GM21619 (cell line): ENCODE results near the gene MFN1.

Experiments
- ATAC-seq: cut with Tn5 transposase; IDR thresholded peaks from one replicate; pipeline ENCODE4 v1.9.1; 2021; ENCODE audit not compliant: unreplicated experiment

MFN1 gene

GRCh38 chr3:179336345-179336929, 11.1 kb upstream of the MFN1 start:
- no peak for ATAC-seq

GRCh38 chr3:179348325-179349013, 960 bp downstream of the MFN1 start:
- peak; percentile 54 for ATAC-seq

- ATAC-seq = no peak
Measured at GRCh38 chr3:179355996-179356395, 8.5 kb downstream of the MFN1 start.

GRCh38 chr3:179363332-179363731, 15.8 kb downstream of the MFN1 start:
- no peak for ATAC-seq

- no peak for ATAC-seq
Measured at GRCh38 chr3:179369621-179370020, 22.1 kb downstream of the MFN1 start.

- no peak for ATAC-seq
Measured at GRCh38 chr3:179373938-179374337, 26.4 kb downstream of the MFN1 start.

- ATAC-seq = no peak
Measured at GRCh38 chr3:179375091-179375999, 27.8 kb downstream of the MFN1 start.

GRCh38 chr3:179376474-179376873, 29.0 kb downstream of the MFN1 start:
- no peak for ATAC-seq

- ATAC-seq = no peak
Measured at GRCh38 chr3:179391906-179392305, 44.4 kb downstream of the MFN1 start.

- no peak for ATAC-seq
Measured at GRCh38 chr3:179398574-179399231, 51.2 kb downstream of the MFN1 start.

- no peak for ATAC-seq
Measured at GRCh38 chr3:179401561-179401960, 54.1 kb downstream of the MFN1 start.

- no peak for ATAC-seq
Measured at GRCh38 chr3:179402963-179403362, 55.5 kb downstream of the MFN1 start.

- ATAC-seq = no peak
Measured at GRCh38 chr3:179404307-179404706, 56.8 kb downstream of the MFN1 start.

GRCh38 chr3:179410331-179410730, 62.8 kb downstream of the MFN1 start:
- no peak for ATAC-seq

- ATAC-seq = no peak
Measured at GRCh38 chr3:179410999-179411398, 63.5 kb downstream of the MFN1 start.

GRCh38 chr3:179414804-179415203, 67.3 kb downstream of the MFN1 start:
- ATAC-seq = no peak

GRCh38 chr3:179415377-179415776, 67.9 kb downstream of the MFN1 start:
- ATAC-seq = no peak

- no peak for ATAC-seq
Measured at GRCh38 chr3:179416681-179417080, 69.2 kb downstream of the MFN1 start.

GRCh38 chr3:179418610-179419009, 71.1 kb downstream of the MFN1 start:
- no peak for ATAC-seq

GRCh38 chr3:179421500-179421899, 74.0 kb downstream of the MFN1 start:
- ATAC-seq = no peak

GRCh38 chr3:179425075-179425474, 77.6 kb downstream of the MFN1 start:
- ATAC-seq = no peak
